H1 (cell line): ENCODE measurements around the gene IRF3. TPM values are rescaled to one million over a fixed set of nuclear protein-coding genes. Genes with fewer than 3 reads are reported as not detected.

ENCODE experiments used
- ATF2 ChIP-seq: IDR thresholded peaks from 2 replicates; pipeline ENCODE4 v1.6.1; 2012; ENCODE audit warnings: low read length, inconsistent platforms
- ATF3 ChIP-seq: IDR thresholded peaks from 2 replicates; pipeline ENCODE4 v1.6.1; 2011; ENCODE audit warnings: low read depth, mild to moderate bottlenecking, low read length; ENCODE audit not compliant: insufficient read depth
- CEBPB ChIP-seq: IDR thresholded peaks from 2 replicates; pipeline ENCODE4 v1.6.1; 2012; ENCODE audit warnings: low read depth, low read length
- CHD1 ChIP-seq: IDR thresholded peaks from 2 replicates; pipeline ENCODE4 v1.6.1; 2012; ENCODE audit warnings: low read depth, low read length, improper control_type of control experiment
- EGR1 ChIP-seq: IDR thresholded peaks from 2 replicates; pipeline ENCODE4 v1.6.1; 2011; ENCODE audit warnings: low read depth, low read length, borderline replicate concordance
- JUND ChIP-seq: IDR thresholded peaks from 2 replicates; pipeline ENCODE4 v1.6.1; 2011; ENCODE audit warnings: mild to moderate bottlenecking, improper control_type of control experiment, low read length
- KDM1A ChIP-seq: fragments of 200-600, 300-600 bp; sonication (generic); IDR thresholded peaks from 2 replicates; pipeline ENCODE4 v1.7.1; 2016; ENCODE audit warnings: mild to moderate bottlenecking, low read length, borderline replicate concordance
- KDM4A ChIP-seq: IDR thresholded peaks from one replicate; pipeline ENCODE4 v1.7.1; 2012; ENCODE audit warnings: low read depth, mild to moderate bottlenecking, moderate library complexity, low read length, inconsistent platforms; ENCODE audit not compliant: severe bottlenecking
- NANOG ChIP-seq: IDR thresholded peaks from 2 replicates; pipeline ENCODE4 v1.6.1; 2011; ENCODE audit warnings: low read length, low read depth, mild to moderate bottlenecking, inconsistent platforms; ENCODE audit not compliant: insufficient read depth, poor library complexity, severe bottlenecking
- NRF1 ChIP-seq: IDR thresholded peaks from 2 replicates; pipeline ENCODE4 v1.6.1; 2011; ENCODE audit warnings: mild to moderate bottlenecking, low read depth, low read length, improper control_type of control experiment
- PHF8 ChIP-seq: fragments of 200-600 bp; sonication (generic); conservative IDR thresholded peaks from 2 replicates; pipeline ENCODE4 v1.7.1; 2012; ENCODE audit warnings: low read depth, mild to moderate bottlenecking, inconsistent platforms, low read length, moderate library complexity
- RNF2 ChIP-seq: fragments of 200-900, 300-1000 bp; sonication (generic); IDR thresholded peaks from 2 replicates; pipeline ENCODE4 v1.7.1; 2016; ENCODE audit warnings: borderline replicate concordance, low read depth, mild to moderate bottlenecking, antibody characterized with exemption, low read length; ENCODE audit not compliant: poor library complexity, severe bottlenecking; ENCODE audit errors: missing control alignments
- SAP30 ChIP-seq: fragments of 300-600 bp; sonication (generic); IDR thresholded peaks from 2 replicates; pipeline ENCODE4 v1.7.1; 2012; ENCODE audit warnings: low read length, moderate library complexity, mild to moderate bottlenecking, inconsistent platforms; ENCODE audit not compliant: insufficient read depth, insufficient replicate concordance
- SIN3A ChIP-seq, 2 experiments: IDR thresholded peaks in 1 of 2; conservative IDR thresholded peaks in 1 of 2; 2 replicates each; pipeline ENCODE4 v1.6.1; 2011 to 2012; ENCODE audit warnings: low read length in 2 of 2, improper control_type of control experiment in 1 of 2, low read depth in 1 of 2, mild to moderate bottlenecking in 1 of 2
- SP4 ChIP-seq: IDR thresholded peaks from 2 replicates; pipeline ENCODE4 v1.6.1; 2012; ENCODE audit warnings: low read length, inconsistent platforms
- TAF1 ChIP-seq: IDR thresholded peaks from 2 replicates; pipeline ENCODE4 v1.6.1; 2011; ENCODE audit warnings: mild to moderate bottlenecking, low read depth, low read length
- TAF7 ChIP-seq: optimal IDR thresholded peaks from 2 replicates; pipeline ENCODE3; 2011; ENCODE audit warnings: low read depth, mild to moderate bottlenecking, inconsistent platforms, low read length, moderate library complexity, borderline replicate concordance
- TBP ChIP-seq: IDR thresholded peaks from 2 replicates; pipeline ENCODE4 v1.6.1; 2011; ENCODE audit warnings: low read depth, low read length, improper control_type of control experiment
- USF2 ChIP-seq: IDR thresholded peaks from 2 replicates; pipeline ENCODE4 v1.6.1; 2011; ENCODE audit warnings: low read length, improper control_type of control experiment
- polyA plus RNA-seq, 7 experiments: library from polyadenylated mRNA; depleted of rRNA in 3 of 7; stranded (reverse) in 5 of 7; unstranded in 2 of 7; fragments of >200 nt in 5 of 7; fragments of 200-250 nt in 2 of 7; gene quantifications; 1 replicate in 5 of 7; 2 replicates in 1 of 7; 4 replicates in 1 of 7; pipeline versions ENCODE4 v1.2.1 to v1.2.3, GENCODE V29; 2011 to 2013; ENCODE audit warnings: missing spikeins in 2 of 7, mixed read lengths in 2 of 7
- total RNA-seq: library from RNA; stranded (reverse); fragmentation: NEBNext Ultra II Directional; extraction: Animal tissue kit (Norgen Biotek cat#: 25700); gene quantifications from 2 replicates; pipeline ENCODE4 v1.2.1, GENCODE V29; 2021

IRF3 gene
- total and polyA plus RNA-seq, 2 of the 8 experiments (the other 6 are each of a cell fraction or from before 2014, with no cell fraction given) = 103 to 114 TPM

- TF ChIP-seq CHD1 = peak; percentile 64; the same call in 1 of the 2 replicates
- TF ChIP-seq TAF7 = peak; percentile 38
- TF ChIP-seq USF2 = 0 out of 2 replicates have a peak, but pooled peaks have one; percentile 27
- TF ChIP-seq ATF3 = peak; percentile 55; the same call in 1 of the 2 replicates
- TF ChIP-seq EGR1 = no peak
- peak; percentile 32 for TF ChIP-seq NANOG
- TF ChIP-seq JUND = no peak; the same call in 1 of the 2 replicates
- peak; percentile 12 for TF ChIP-seq KDM4A
- 0 out of 2 replicates have a peak, but pooled peaks have one; percentile 13 for TF ChIP-seq TBP
- TF ChIP-seq CEBPB = no peak
- TF ChIP-seq SIN3A (conservative IDR thresholded peaks at IDR 0.05 in 1 of 2, IDR thresholded peaks at IDR 0.05 in 1 of 2; ENCODE audit: low read depth in 1 of 2, low read length in 2 of 2) = peak in 1 of 2 experiments; percentile 48; a peak in 1 of 4 replicates
- peak; percentile 62 for TF ChIP-seq PHF8
- no peak for TF ChIP-seq RNF2
- peak; percentile 67 for TF ChIP-seq SAP30
- peak; percentile 95 for TF ChIP-seq NRF1
- peak; percentile 43; the same call in 1 of the 2 replicates for TF ChIP-seq TAF1
- TF ChIP-seq SP4 = peak; percentile 78; the same call in 1 of the 2 replicates
- TF ChIP-seq KDM1A = no peak
- 0 out of 2 replicates have a peak, but pooled peaks have one; percentile 34 for TF ChIP-seq ATF2
Observed at GRCh38 chr19:49665351-49666119, at the start of gene IRF3, which contains the start of gene BCL2L12 (continued).
